SW480 (cell line): ENCODE data around the gene SGMS2.

ENCODE experiments used
- DNase-seq: peaks from one replicate; pipeline ENCODE4 v3.0.0-alpha.2; 2016; ENCODE audit warnings: low spot score

Gene SGMS2

DNA sequence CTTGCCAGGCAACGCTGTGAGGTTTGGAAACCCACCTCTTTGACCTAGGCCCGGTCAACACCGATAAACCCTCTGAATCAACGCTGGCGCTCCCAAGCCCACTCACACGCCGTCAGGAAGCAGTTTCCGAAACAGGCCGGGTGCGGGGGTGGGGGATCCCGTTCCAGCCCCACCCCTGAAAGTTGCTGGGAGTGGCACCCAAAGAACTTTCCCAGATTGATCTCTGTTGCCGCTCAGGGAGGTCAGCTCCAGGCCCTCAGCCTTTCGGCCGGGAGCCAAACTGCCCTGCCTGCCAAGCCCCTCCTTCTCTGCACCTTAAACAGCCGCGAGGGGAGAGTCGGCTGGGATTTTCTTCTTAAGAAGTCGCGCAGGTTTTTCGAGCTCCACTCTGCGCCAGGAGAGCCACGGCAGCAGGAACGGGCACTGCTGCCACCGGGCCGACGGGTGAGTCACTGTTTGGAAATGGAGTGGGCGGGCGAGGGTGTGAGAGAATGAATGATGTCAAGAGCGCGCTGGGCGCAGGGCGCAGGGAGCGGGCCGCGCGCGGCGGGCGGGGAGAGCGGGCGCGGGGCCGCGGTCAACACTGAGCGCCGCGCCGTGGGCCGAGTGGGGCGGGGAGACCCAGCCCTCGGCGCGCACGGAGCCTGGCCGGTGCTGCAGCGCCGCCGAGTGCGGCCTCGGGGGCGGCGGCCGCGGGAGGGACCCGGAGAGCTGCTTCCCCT lies at the start of gene SGMS2:
Gene SGMS2 (plus strand): TSS at position 583 of the 722 bp plus-strand sequence. CDS start 70,622 bp downstream, outside the sequence.
- peak; percentile 88 for DNase-seq

- DNase-seq, result no peak
Observed at GRCh38 chr4:107777890-107778289, 46.8 kb upstream of the SGMS2 start.

DNA sequence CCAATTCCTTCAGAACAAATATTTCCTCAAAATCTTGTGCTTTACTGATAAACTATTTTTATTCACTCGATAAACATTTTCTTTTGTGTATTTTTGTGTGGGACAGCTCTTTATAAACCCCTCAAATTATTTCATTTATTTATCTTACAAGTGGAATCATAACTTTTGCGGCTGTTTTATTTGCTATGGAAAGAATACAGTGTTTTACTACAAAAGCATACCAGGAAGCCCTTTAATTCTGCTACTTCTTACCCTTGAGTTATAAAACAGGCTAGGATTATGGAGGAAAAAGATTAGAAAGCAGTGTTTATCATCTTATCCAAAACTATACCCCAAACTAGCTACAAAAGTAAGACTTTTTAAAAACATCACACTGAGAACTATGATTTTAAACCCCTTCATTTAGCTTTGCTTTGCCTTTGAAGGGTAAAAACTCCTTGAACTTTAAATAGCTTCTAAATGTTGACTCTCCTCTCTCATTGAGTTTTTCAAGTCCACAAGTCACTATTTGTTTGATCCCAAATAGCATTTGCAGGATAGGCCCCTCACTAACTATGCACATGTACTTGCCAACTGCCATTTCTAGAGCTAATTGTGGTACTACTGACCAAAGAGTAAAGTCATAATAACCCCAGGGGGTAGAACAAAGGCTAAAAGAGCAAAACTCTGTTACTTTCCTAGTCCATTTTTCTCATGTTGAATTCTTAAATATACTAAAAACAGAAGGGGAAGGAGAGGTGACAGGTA lies 45.8 kb upstream of the SGMS2 start:
- DNase-seq, result no peak

DNA sequence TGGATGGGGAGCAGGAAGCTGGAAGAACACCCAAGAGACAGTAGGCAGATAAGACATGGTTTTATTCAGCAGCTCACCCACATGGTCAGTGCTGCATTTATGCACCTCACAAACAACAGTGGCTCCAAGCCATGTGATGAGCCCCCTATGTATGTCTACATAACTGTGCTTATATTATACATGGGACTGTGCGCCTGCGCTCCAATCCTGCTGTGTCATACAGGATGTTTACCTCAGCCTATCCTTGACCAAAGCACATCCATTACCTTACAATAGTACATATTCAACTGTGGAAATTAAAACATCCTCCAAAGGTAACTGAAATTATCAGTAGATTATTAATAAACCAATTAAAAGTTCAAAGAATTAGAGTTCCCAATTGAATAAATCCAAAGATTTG lies 44.1 kb upstream of the SGMS2 start:
- no peak for DNase-seq

GRCh38 chr4:107791902-107792301 lies 32.8 kb upstream of the SGMS2 start:
- DNase-seq, result no peak

DNA sequence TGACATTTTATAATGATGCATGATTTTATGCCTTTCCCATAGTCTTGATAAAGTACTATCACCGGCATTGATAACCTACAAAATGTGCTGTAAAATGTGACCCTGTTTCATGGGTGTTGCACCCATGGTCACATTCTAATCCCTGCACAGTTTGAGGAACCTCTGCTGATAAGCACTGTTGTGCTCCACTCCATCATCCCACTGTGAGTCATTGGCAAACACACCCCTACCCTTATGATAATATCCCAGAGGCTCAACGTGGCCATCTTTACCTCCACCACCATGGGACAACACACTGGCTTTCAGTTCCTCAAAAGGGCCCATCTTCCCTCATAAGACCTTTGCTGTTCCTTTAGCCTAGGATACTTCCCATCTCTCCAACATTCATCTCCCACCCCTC lies 32.0 kb upstream of the SGMS2 start:
- no peak for DNase-seq

DNA sequence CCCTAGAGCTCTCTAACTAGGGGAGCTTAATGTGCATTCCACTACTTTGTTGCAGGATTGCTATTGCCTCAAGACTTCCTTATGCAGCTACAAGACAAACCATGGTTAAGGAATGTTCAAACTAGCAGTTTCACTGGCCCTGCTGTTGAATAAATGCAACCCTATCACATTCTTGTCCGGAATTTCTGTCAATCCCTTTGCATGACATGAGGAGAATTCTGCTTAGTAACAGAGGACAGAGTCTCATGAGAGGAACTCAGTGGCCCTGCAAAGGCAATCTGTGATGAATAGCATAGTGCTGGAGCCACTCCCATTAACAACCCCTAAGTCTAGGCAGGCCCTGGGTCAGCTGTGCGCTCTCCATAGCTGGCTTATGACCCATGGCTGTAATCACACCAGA lies 30.7 kb upstream of the SGMS2 start:
- no peak for DNase-seq

DNA sequence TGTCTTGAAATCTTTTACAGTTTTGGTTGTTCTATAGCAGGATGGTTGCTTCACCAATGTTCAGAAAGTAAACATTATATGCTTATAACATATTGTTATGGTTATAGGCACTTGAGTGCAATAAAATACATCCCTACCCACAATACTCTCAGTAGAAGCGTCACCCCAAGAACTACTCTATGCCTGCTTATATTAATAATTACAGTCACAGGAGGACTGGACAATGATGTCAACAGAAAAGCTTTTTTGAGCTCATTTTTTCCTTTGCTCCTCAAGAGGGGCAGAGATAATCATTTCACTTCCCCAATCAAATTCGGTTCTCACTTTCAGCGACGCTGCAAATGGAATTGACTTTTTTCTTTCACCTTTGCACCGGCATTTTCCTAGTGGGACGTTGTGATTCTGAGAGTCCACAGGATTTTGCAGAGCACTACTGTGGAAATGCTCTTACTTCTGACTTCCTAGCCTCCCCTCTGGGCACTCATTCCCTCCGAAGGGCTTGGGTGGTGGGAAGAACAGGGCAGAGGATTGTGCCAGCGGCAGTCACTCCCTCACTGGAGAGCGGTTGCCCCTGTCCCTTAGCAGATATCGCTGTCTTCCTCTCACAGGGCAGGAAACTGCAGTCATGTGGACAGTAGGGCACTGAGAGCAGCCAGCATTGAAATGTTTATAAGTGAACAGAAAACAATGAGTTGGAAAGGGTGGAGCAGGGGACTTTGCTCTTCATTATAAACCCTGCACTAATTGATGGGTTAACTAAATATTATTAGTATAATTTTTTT lies 24.9 kb upstream of the SGMS2 start:
- no peak for DNase-seq

- DNase-seq, result no peak
Observed at GRCh38 chr4:107800706-107801105, 24.0 kb upstream of the SGMS2 start.

GRCh38 chr4:107801766-107802211 lies 22.9 kb upstream of the SGMS2 start:
- peak; percentile 76 for DNase-seq

GRCh38 chr4:107804956-107805355 lies 19.8 kb upstream of the SGMS2 start:
- no peak for DNase-seq

DNA sequence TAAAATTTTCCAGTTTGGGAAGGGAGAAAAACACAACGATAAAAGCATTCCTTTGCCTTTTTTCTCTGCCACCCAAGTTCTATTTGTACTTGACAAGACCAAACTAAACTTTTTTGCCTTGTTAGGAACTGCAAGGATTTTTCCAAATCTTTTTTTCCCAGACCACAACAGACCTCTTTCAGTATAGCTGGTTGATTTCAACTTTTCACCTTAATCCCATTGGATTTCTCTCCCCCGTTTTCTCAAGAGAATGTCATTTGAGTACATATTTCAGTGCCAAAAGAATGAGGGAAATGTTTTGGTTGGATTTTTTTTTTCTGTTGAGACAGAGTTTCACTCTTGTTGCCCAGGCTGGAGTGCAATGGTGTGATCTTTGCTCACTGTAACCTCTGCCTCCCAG lies 18.5 kb upstream of the SGMS2 start:
- no peak for DNase-seq

GRCh38 chr4:107808572-107808971 lies 16.2 kb upstream of the SGMS2 start:
- no peak for DNase-seq

DNA sequence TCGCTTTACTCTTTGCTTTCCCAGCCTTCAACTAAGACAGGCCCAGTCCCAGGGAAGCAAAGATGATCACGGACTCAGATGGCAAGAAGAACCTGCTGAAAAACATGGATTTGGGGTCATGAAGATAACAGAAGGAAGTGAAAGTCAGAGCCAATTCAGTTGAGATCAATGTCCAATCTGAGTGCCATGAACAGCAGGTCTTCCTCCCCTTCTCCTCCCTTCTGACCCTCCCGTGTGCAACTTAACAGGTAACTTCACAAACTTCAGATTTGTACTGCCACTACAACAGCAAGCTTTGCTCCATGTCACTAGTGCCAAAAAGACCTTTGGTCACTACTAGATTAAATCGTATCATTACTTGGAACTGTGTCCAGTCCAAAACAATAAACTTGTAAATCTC lies 15.5 kb upstream of the SGMS2 start:
- DNase-seq, result no peak

- no peak for DNase-seq
Observed at GRCh38 chr4:107814758-107815157, 10.0 kb upstream of the SGMS2 start.

- no peak for DNase-seq
Observed at GRCh38 chr4:107815158-107815557, 9.6 kb upstream of the SGMS2 start.

DNA sequence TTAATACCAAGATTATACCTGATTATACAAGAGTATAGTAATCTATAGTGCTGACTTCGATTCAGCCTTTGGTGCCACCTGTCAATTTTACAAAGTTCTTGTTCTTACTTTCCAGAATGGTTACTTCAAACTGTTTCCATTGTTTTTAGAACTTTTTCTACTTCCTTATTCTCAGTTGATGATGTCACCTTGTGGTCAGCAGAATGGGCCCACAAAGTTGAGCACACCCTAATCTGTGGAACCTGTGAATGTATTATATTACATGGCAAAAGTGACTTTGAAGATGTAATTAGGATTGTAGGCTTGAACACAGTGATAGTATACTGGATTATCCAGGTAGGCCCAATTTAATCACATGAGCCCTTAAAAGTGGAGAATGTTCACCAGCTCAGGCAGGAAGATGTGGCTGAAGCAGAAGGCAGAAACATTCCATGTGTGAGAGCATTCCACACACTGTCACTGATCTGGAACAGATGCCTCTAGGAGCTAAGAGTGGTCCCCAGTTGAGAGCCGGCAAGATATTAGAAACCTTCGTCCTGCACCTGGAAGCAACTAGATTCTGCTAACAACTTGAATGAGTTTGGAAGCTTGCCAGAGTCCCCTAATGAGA lies 6.3 kb upstream of the SGMS2 start:
- DNase-seq, result peak; percentile 3

DNA sequence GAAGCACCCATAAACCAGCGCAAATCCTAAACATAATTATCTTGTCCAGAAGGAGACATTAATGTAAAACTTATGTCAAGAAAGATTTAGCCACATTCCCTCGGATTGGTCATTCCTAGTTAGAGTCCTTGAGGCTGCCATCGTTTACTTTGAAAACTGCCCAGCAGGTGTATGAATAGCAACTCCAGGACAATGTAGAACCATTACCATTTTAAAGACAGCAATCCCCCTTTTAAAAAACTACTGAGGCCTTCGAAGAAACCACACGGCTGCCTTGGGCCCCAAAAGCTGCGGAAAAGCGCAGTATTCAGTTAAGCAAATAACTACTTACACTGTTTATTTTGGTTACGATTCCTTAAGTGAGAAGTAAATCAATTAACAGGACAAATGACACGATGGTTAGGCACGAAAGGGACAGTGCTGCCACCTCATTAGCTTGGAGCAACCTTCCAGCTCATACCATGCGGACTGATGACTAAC lies 822 bp upstream of the SGMS2 start:
- DNase-seq, result no peak

DNA sequence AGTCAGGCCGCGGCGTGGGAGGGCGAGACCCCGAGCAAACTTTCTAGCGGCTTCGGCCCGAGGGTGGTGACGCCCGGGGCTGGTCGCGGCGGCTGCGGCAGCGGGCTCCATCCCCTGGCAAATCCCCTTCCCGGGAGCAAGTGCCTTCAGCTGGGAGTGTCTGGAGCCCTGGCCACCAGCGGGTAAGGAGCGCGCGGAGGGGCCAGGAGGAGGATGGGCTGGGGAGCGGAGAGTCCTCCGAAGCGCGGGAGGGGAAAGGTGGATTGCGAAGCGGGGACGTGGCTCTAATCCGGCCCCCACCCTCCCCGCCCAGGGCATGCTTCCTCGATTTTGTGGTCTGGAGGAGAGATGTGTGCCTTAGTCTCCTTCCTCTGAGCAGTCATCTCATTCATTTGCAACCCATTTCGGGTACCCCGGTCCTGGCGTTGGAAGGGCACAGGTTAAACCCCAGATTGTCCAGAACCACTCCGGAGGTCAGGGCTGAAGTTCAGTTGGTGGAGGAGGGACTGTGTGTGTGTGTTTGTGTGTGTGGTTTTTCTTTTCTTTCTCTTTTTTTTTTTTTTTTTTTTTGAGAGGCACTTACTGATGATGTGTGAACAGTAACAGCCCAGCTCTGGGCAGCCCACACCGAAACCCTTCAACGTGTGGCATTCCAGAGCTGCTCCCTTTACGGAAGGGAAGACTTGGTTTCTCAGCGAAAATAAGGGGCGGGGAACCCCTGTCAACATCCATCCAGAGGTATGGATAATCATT lies 516 bp downstream of the SGMS2 start:
- DNase-seq, result peak; percentile 60

- peak; percentile 5 for DNase-seq
Observed at GRCh38 chr4:107826421-107826980, 1.8 kb downstream of the SGMS2 start.
